HG03045 (cell line): ENCODE measurements around the gene SPRYD7.
"Not testable (repeated sequence)": the region's sequence is repeated elsewhere in the genome, so short reads cannot be mapped to it uniquely, and the experiment has no call there.

Source experiments
- ATAC-seq: cut with Tn5 transposase; IDR thresholded peaks from one replicate; pipeline ENCODE4 v1.9.1; 2021; ENCODE audit warnings: mild to moderate bottlenecking, moderate library complexity; ENCODE audit not compliant: unreplicated experiment

SPRYD7 gene

DNA sequence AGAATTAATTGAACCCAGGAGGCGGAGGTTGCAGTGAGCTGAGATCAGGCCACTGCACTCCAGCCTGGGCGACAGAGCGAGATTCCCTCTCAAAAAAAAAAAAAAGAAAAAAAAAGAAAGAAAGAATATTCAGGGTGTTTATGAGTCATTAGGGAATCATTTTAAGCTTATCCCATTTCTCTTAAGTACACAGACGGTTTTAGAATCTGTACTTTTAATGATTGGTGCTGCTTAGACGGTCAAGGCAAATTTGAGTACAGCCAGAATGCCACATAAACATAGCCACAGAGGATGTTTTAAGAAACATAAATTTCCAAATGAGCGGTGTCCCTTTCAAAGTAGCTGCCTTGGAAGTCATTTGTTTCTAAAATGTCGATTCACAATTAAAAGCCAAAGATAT, 2.6 kb downstream of the SPRYD7 start:
- ATAC-seq: no peak

DNA sequence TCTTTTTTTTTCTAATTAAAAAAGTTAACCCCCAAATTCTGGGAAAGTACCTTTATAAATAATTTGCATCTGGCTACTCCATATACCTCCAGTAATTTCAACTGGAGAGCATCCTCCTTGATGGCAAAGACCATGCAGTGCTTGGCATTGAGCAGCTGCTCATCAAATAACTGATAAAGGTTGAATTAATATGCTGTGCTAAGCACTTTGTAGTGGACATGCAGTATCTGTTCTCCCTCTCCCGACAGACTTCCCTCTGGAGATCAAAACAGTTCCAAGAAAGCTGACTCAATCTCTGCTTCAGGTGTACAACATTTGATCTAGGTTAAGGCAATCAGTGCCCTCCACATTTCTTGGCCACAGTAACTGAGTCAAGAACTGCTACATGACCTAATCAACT, 3.3 kb downstream of the SPRYD7 start:
- no peak for ATAC-seq

DNA sequence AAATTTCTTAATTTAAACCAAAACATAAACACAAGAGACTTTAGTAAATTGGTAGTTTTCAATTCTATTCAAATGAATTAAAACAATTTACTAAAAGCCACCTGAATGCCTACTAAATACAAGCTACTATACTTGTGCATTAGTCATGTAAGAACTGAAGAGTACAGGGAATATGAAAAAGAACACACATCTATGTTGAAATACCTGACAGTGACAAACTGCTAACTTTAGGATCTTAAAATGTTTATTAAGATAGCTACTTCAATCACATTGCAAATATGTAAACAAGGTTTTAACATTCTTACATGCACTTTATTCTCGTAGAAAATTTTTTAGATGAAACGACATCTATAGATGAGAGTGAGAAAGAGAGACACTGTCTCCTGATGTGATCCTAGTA, 4.1 kb downstream of the SPRYD7 start:
- no peak for ATAC-seq

DNA sequence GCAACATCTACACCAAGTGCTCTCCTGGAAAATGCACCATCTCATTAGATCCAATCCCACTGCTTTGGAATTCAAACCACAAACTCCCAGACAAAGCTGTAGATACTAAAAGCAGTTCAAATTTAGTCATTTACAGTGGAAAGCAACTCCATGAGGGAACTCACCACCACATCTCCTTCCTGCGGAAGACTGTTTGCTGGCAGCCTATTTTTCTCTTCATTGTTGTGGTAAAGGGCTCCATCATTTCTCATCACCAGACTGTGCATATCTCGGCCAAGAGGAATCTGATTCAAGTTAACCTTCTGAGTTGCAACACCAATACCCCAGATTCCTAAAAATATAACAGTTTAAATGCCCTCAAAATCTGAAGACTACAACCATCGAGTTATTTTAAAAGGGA, 8.4 kb downstream of the SPRYD7 start:
- ATAC-seq: no peak

DNA sequence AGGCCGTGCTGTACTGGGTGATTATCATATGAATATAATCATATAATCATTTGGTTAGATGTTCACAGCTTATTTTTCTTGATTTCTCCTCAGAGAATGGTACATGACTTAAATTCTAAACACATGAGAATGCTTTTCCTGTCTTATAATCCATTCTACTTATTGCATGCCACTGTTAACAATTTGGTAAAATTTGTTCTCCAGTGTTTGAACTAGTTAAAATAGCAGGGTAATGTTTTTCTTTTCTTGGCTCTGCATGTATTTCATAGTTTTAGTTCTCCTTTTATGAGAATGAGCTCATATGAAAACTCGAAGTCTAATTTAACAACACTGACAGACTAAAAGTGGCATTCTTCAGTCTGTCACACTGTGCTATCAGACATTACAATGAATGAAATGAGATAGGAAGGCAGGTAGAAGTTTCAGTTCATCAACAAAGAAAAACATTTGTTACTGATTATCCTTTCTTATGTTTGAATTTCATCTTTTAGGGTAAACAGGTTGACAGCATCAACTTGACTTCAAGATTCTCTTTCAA, 10.2 kb downstream of the SPRYD7 start:
- no peak for ATAC-seq

DNA sequence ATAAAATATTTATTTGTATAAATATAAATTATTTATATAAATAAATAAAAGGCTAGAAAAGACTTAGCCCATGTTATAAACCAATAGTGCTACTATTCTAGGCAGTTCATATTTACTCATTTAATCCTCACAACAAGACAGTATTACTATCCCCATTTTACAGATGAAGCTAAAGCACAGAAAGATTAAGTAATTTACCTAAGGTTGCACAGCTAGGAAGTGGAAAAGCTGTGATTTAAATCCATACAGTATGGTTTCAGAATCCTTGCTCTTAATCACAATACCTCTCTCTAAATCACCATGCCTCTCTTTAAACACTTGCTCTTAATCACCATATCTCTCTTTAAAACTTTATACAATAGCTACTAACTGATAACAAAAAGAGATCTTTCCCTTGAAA, 13.8 kb downstream of the SPRYD7 start:
- ATAC-seq: no peak

DNA sequence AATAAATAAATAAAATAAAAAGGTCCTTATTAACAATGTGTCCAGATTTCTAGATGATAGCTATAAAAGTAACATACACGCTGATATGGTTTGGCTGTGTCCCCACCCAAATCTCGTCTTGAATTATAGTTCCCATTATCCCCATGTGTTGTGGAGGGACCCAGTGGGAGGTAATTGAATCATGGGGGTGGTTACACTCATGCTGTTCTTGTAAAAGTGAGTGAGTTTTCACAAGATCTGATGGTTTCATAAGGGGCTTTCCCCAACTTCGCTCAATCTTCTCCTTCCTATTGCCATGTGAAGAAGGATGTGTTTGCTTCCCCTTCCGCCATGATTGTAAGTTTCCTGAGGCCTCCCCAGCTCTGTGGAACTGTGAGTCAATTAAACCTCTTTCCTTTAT, 15.2 kb downstream of the SPRYD7 start:
- not testable (repeated sequence) for ATAC-seq

DNA sequence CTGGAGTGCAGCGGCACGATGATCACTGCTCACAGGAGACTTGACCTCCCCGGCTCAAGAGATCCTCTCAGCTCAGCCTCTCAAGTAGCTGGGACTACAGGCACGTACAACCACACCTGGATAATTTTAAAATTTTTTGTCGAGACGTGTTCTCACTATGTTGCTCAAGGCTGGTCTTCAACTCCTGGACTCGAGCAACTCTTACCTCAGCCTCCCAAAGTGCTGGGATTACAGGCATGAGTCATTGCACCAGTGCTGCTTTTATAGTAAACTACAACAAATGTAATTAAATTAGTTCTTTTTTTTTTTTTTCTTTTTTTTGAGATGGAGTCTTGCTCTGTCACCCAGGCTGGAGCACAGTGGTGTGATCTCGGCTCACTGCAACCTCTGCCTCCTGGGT, 18.0 kb downstream of the SPRYD7 start:
- not testable (repeated sequence) for ATAC-seq

DNA sequence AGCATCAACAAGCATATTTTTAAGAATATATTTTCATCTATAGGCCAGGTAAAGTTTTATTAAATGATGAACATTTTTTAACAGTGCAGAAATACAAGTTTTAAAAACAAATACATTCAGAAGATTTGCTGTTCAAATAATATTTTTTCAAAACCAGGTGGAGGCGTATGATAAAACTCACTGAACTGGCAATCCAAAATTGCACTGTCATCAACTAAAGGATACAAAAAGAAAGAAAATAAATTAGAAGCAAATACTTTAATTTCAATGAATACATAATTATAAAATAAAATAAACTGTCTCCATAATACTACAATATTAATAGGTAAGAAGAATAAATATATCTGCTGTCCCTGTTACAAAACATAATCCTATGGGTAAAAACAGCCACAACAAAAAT, 21.2 kb downstream of the SPRYD7 start:
- ATAC-seq: no peak

DNA sequence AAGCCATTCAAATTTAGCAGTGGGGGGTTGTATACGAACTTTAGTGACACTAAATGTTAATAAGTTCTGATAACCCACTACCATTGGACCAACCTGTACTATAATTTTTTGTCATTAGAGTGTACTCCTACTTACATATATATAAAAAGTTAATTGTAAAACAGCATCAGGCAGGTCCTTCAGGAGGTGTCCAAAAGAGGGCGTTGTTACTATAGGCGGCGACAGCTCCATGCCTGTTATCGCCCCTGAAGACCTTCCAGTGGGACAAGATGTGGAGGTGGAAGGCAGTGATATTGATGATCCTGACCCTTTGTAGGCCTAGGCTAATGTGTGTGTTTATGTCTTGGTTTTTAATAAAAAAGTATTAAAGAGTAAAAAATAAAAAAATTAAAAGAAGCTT, 27.5 kb downstream of the SPRYD7 start:
- no peak for ATAC-seq

DNA sequence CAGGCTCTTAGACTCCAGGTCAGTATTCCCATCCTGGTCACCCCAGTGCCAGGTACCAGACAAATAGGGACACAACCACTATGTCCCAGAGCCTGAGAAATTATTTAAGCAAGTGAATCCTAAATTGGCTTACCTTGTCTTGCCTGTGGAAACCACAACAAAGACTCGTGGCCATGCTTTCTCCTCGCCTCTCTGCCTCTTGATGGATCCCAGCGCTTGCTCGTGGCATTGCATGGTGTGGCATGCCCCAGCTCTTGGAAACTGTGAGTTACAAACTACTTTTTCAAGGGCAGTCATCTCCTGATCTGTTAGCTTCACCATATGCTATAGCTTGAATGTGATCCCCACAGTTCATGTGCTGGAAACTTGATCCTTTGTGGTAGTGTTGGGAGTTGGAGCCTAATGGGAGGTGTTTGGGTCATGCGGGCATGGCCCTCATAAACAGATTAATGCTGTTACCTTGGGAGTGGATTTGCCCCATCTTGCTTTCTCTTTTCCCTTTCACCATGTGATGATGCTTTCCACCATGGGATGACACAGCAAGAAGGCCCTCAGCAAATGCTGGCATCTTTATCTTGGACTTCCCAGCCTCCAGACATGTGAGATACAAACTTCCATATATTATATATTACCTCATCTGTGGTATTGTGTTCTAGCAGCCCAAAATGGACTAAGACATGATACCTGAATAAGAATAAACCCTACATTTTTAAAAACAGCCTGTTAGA, 31.2 kb downstream of the SPRYD7 start:
- no peak for ATAC-seq

DNA sequence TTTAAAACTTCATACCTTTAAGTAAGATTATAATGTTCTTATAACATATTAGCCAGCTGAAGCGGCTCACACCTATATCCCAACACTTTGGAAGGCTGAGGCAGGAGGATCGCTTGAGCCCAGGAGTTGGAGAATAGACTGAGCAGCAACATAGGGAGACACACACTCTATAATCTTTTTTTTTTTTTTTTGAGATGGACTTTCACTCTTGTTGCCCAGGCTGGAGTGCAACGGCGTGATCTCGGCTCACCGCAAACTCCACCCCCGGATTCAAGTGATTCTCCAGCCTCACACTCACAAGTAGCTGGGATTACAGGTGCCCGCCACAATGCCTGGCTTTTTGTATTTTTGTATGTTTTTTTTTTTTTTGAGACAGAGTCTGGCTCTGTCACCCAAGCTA, 37.3 kb downstream of the SPRYD7 start:
- no peak for ATAC-seq

DNA sequence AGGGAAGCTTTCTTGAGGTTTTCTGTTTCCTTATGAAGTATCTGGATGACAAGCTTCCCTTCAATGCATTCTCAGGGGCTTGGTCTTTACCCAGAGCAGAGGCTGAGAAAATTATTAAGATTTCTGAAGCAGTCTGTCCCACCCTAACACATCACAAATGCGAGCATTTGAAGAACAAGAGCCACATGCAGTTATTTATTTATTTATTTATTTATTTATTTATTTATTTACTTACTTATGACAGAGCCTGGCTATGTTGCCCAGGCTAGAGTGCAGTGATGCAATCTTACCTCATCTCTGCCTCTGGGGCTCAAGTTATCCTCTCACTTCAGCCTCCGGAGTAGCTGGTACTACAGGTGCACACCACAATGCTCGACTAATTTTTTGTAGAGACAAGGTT, 38.4 kb downstream of the SPRYD7 start:
- no peak for ATAC-seq

DNA sequence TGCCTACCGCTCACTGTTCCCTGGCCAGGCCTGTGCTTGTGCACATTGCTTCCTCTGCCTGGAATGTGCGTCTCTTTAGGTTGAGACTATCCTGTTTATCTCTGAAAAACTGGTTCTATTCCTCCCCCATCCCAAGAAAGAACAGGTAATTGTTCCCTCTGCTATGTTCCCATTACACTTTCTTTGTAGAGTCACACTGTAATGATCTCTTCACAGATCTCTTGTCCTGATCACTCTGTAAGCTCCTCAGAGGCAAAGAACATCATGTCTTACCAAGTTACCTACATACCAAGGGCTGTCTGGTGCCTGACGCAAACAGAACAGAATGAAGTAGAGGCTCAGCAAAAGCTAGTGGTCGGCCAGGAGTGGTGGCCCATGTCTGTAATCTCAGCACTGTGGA, 40.3 kb downstream of the SPRYD7 start:
- no peak for ATAC-seq

DNA sequence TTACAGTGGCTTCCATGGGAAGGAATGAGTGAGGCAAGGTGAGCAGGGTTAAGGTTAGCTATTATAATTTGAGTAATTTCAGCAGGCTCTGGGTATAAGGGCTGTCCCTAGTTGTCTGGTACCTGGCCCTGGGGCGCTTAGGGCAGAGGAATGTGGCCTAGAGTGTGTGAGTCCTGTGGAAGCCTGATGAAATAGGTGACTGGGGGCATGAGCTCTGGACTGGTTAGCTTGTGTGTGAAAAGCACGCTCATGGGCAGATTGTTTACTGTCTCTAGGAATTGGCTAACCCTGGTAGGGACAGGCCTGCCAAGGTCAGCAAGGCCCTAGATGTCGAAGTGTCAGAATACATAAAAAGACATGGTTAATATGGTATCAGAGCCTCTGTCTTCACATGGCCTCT, 42.5 kb downstream of the SPRYD7 start:
- ATAC-seq: no peak

DNA sequence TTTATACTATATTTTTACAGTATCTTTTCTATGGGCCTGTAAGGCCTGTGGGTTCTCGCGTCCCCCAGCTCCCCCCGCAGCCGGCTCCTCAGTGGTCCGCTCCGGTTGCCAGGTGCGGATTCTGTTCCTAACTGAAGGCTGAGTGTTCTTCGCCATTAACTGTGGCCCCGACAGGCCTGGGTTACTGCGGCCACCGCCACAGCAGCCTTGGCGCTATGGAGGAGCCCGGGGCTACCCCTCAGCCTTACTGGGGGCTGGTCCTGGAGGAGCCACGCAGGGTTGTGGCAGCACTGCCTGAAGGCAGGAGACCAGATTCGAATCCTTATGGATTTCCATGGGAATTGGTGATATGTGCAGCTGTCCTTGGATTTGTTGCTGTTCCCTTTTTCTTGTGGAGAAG, 45.8 kb downstream of the SPRYD7 start:
- ATAC-seq: no peak

DNA sequence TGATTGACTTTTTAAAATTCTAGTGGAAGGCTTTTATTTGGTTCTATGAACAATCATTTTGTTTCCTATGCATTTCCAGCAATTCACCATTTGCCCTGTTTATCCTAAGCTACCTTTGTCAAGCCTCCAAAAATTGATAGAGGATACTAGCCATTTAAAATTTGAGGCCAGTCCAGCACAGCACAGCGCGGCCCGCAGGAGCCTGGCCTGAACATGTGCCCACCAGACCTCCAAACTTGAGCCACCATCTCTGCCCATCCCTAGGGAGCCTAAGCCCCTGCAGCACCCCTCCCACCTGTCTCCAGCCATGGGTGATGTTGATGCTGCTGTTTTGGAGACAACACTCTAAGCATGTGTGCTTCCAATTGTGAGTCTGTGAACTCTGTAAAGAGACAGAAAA, 57.5 kb downstream of the SPRYD7 start:
- no peak for ATAC-seq

DNA sequence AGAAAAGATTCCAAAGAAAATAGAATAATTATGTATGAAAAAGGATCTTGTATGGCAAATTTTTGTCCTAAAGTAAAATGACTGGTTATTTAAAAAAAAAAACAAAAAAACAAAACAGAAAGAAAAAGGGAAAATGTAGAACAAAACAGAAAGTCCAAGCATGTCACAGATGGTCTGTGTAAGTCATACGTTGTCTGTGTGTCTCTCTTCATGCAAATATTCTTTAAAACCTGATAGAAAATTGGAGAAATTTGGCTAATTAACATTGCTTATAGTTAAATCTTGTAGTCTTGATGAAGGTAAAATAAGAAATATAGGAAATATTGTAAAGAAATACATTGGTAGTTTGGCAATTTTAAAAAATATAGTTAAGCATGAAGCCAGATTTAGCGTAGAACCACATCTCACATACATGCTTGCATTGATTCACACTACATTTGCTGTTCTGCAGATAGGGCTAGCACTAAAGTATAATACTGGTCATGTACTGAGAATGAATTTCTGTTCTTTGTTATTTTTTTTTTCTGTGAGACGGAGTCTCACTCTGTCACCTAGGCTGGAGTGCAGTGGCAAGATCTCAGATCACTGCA, 58.4 kb downstream of the SPRYD7 start:
- ATAC-seq: no peak

DNA sequence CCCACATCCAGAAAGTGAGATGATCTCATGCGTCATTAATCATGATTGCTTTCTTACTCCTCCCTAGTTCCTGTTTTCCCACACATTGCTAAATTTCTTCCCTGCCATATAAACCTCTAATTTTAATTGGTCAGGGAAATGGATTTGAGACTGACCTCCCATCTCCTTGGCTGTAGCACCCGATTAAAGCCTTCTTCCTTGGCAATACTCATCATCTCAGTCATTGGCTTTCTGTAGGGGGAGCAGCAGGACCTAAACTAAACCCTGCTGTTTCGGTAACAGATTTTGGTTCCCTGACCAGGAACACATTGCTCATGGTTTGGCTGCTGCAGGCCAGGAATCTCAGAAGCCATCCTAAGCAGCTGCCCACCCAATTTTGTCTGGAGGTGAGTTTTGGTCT, 61.7 kb downstream of the SPRYD7 start:
- no peak for ATAC-seq

DNA sequence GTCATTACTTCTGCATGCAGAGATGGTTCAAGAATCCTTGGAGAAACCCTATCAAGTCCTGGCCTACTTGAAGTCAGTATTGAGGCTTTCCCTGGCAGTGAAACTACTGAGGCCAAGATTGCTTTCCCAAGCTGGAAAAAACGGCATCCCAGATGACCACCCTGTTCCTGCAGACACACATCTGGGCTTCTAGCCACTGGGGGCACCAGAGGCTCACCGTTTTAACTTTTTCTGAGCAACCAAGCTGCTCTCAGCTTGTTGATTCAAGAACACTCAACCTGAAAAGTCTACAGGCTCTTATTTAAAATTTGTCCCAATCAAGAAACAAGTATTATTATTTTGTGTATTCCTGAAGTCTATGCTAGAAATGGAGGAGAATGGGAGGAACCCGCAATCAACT, 66.6 kb downstream of the SPRYD7 start:
- ATAC-seq: no peak

DNA sequence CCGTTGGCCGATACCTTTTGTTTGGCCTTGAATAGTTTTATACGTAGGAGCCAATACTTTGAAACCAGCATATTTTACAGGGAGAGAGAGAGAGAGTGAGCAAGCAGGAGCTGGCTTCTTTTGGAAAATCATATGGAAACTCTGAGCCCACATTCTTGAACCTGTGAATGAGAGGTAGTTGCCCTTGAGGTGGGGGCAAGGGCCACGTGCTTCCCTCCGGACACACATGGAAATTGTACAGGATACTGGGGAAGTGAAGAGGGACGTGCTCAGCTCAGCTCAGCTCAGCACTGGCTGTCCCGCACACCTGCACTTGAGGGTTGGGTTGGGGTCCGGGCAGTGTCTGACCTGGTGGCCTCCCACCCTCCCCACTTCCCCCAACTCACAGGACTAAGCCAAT, 68.3 kb downstream of the SPRYD7 start:
- ATAC-seq: no peak

DNA sequence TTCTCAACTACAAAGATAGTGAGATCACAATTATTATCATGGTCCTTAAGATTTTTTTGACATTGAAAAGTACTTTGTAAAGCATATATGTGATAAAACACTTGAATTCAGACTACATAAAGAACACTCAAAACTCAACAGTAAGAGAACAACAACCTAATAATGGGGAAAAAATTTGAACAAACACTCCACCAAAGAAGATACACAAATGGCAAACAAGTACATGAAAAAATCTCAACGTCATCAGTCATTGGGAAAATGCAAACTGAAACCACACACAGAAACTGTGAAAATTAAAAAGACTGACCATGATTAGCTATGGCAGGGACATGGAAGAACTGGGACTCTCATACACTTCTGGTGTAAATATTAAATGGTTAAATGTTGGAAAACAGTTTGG, 70.9 kb downstream of the SPRYD7 start:
- no peak for ATAC-seq

DNA sequence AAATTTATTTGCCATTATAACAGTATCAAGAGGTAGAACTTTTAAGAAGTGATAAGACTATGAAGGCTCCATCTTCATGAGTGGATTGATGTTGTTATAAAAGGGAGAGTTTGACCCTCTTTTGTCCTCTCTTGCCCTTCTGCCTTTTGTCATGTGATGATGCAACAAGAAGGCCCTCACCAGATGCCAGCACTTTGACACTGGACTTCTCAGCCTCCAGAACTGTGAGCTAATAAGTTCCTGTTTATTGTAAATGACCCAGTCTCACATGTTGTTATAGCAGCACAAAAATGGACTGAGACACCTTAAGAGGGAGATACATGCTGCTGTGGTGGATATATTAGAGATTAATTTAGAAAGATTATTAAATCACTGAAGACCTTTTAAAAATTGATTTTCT, 71.6 kb downstream of the SPRYD7 start:
- ATAC-seq: no peak
